Heart right ventricle (tissue), 16 donors: ENCODE measurements around the gene TASP1. TPM values are rescaled to one million over a fixed set of nuclear protein-coding genes. Genes with fewer than 3 reads are reported as not detected.

Experiments used
- ATAC-seq, 8 donors: fragments of 200-7000 bp; cut with Tn5 transposase; one replicate each; pipeline ENCODE4 v1.9.1; 2020; ENCODE audit warnings: mild to moderate bottlenecking in 8 of 8, moderate library complexity in 8 of 8, moderate number of reproducible peaks in 1 of 8
- DNase-seq, 2 donors: peaks; one replicate each; pipeline ENCODE4 v3.0.0-alpha.2; 2020
- H3K27ac ChIP-seq, 10 donors: fragments of 200-600 bp; sonication (generic) in 2 of 10; one replicate each; pipeline versions ENCODE4 v1.5.0 to v1.8.0; 2020 to 2022; ENCODE audit warnings: mild to moderate bottlenecking in 3 of 10
- H3K27me3 ChIP-seq, 7 donors: fragments of 200-600 bp; one replicate each; pipeline ENCODE4 v1.8.0; 2021 to 2022; ENCODE audit warnings: mild to moderate bottlenecking in 2 of 7
- H3K36me3 ChIP-seq, 9 donors: fragments of 200-600 bp; sonication (generic) in 1 of 9; one replicate each; pipeline versions ENCODE4 v1.5.0 to v1.8.0; 2020 to 2022; ENCODE audit warnings: mild to moderate bottlenecking in 2 of 9
- H3K4me1 ChIP-seq, 9 donors: fragments of 200-600 bp; sonication (generic) in 1 of 9; one replicate each; pipeline versions ENCODE4 v1.5.0 to v1.8.0; 2020 to 2022; ENCODE audit warnings: mild to moderate bottlenecking in 4 of 9
- H3K4me3 ChIP-seq, 10 donors: fragments of 200-600 bp; sonication (generic) in 2 of 10; one replicate each; pipeline versions ENCODE4 v1.5.0 to v1.8.0; 2020 to 2022; ENCODE audit warnings: mild to moderate bottlenecking in 7 of 10, moderate library complexity in 2 of 10
- H3K9me3 ChIP-seq, 11 donors: fragments of 200-600 bp in 10 of 11; sonication (generic) in 2 of 11; one replicate each; pipeline versions ENCODE4 v1.5.0 to v1.8.0; 2013 to 2022; ENCODE audit warnings: mild to moderate bottlenecking in 2 of 11, control low read depth in 1 of 11, moderate library complexity in 1 of 11
- CTCF ChIP-seq, 9 donors: fragments of 200-600 bp; sonication (generic) in 2 of 9; IDR thresholded peaks; one replicate each; pipeline versions ENCODE4 v1.5.0 to v1.8.0; 2021 to 2022; ENCODE audit warnings: antibody characterized with exemption in 9 of 9, mild to moderate bottlenecking in 5 of 9, moderate library complexity in 1 of 9
- WGBS, 2 donors: extraction: QIAGEN DNeasy Blood & Tissue Kit; methylation state at CpG; one replicate each; pipeline ENCODE4 v1.1.7; 2013; ENCODE audit warnings: inconsistent platforms in 1 of 2; 5-methylcytosine and 5-hydroxymethylcytosine counted together
- intact Hi-C, 10 donors: fragments of 100-400 bp; cut with DNase I; formaldehyde crosslinking; loops; one replicate each; pipeline versions ENCODE4 v1.11.1 to v1.14.2; 2022
- polyA plus RNA-seq, 2 donors: library from polyadenylated mRNA; stranded (reverse); fragments of 200-250 nt; gene quantifications; one replicate each; pipeline ENCODE4 v1.2.3, GENCODE V29; 2013
- total RNA-seq, 10 donors: library from RNA; stranded (reverse); fragmentation: NEBNext Ultra II Directional in 3 of 10; extraction: Animal tissue kit (Norgen Biotek cat#: 25700) in 3 of 10; gene quantifications; one replicate each; pipeline versions ENCODE4 v1.2.1 to v1.2.4, GENCODE V29; 2021 to 2023
- donor health status: Arrhythmogenic right ventricular cardiomyopathy.
- donor health status: ischemic (EF 13 %, LVEDD 7.1; RV severe dilation, severe dysfunction).
- donor health status: healthy with polysubstance abuse.
- donor health status: DM: no; HTN: yes; CAD: no.
- donor health status: DM: no; HTN: no; CAD: no.
- donor health status: ischemic (EF 25% LVEDD 6.9; RV normal size, moderate dysfunction).
- donor health status: ischemic (EF 25% LVEDD 5.7; RV mildly dilated, moderate dysfunction).
- donor health status: healthy.
- donor health status: DM: yes; HTN: yes; CAD: no.
- donor health status: Ischemic cardiomyopathy.
- donor health status: ischemic (EF 35%, LVEDD 5.7; RV mildly dilated, moderate dysfunction).
- donor health status: nonischemic (EF 11% LVEDD 7.7; RV severe dilation, severe dysfunction).
- donor health status: DM: yes; HTN: yes; CAD: no.
- donor health status: PGD.
- donor health status: ischemic (EF 29% LVEDD 5.4; RV normal size, mild dysfunction).
- donor health status: nonischemic (EF 23%, LVEDD 6.1; RV moderate dilation, normal function).

Gene TASP1
- total and polyA plus RNA-seq, 12 donors: 2.1 to 8.5 (median 5.8) TPM

- Histone ChIP-seq H3K36me3 (no peaks in the 10 kb centered on the region), H3K4me3 (no peak overlapping the region), H3K27me3 (no peaks in the 10 kb centered on the region), H3K9me3 (peaks cover 0 to 6% (median 0%) of the 10 kb centered on the region in 11 donors), H3K4me1 (no peaks in the 10 kb centered on the region), H3K27ac (no peak overlapping the region)
- DNase-seq: no peak
- no peak for TF ChIP-seq CTCF (IDR thresholded peaks at IDR 0.05)
- intact Hi-C loops: loop anchor here in 1 of 10 donors (10.0 kb wide), 1 partner anchor 62 kb away; no protein-coding TSS in a partner anchor
- ATAC-seq: no peak
These were observed 282.1 kb downstream of the TASP1 start for GRCh38 chr20:13356591-13356990.

GRCh38 chr20:13355941-13356486, 282.7 kb downstream of the TASP1 start:
- Histone ChIP-seq H3K4me1 (no peaks in the 10 kb centered on the region), H3K9me3 (peaks cover 0 to 6% (median 0%) of the 10 kb centered on the region in 11 donors), H3K36me3 (no peaks in the 10 kb centered on the region), H3K4me3 (no peak overlapping the region), H3K27me3 (no peaks in the 10 kb centered on the region), H3K27ac (no peak overlapping the region)
- intact Hi-C loops: loop anchor here in 1 of 10 donors (10.0 kb wide), 1 partner anchor 61 kb away; no protein-coding TSS in a partner anchor
- ATAC-seq: no peak
- TF ChIP-seq CTCF (IDR thresholded peaks at IDR 0.05): no peak
- DNase-seq: no peak

- DNase-seq (no peak), ATAC-seq (no peak)
- Histone ChIP-seq H3K36me3 (no peaks in the 10 kb centered on the region), H3K27me3 (no peaks in the 10 kb centered on the region), H3K27ac (no peak overlapping the region), H3K9me3 (peaks cover 0 to 6% (median 0%) of the 10 kb centered on the region in 11 donors), H3K4me1 (no peaks in the 10 kb centered on the region), H3K4me3 (no peak overlapping the region)
- no peak for TF ChIP-seq CTCF (IDR thresholded peaks at IDR 0.05)
- WGBS, 2 donors: 73 to 79% methylated on average over 3 of the region's 3 CpGs
- intact Hi-C loops: loop anchor here in 1 of 10 donors (10.0 kb wide), 1 partner anchor 61 kb away; no protein-coding TSS in a partner anchor
These were observed 283.3 kb downstream of the TASP1 start for GRCh38 chr20:13355411-13355810.

GRCh38 chr20:13353261-13353945, 285.3 kb downstream of the TASP1 start:
- Histone ChIP-seq H3K4me1 (peaks cover 0 to 2% (median 0%) of the 10 kb centered on the region in 9 donors), H3K36me3 (no peaks in the 10 kb centered on the region), H3K27me3 (no peaks in the 10 kb centered on the region), H3K4me3 (peak overlapping the region in 1 of 10 donors; percentile 14), H3K9me3 (peaks cover 0 to 6% (median 0%) of the 10 kb centered on the region in 11 donors), H3K27ac (no peak overlapping the region)
- intact Hi-C loops: loop anchor here in 1 of 10 donors (10.0 kb wide), 1 partner anchor 59 kb away; no protein-coding TSS in a partner anchor
- no peak for TF ChIP-seq CTCF (IDR thresholded peaks at IDR 0.05)
- 91 to 96% methylated on average over 2 of the region's 2 CpGs for WGBS, 2 donors
- DNase-seq (no peak), ATAC-seq (no peak)
